ENCODE data around the gene CELF5. TPM values are rescaled to one million over a fixed set of nuclear protein-coding genes. Genes with fewer than 3 reads are reported as not detected.
A peak's percentile ranks its signal among the peaks of the same experiment; 100 is the strongest.
"Not testable (repeated sequence)": the region's sequence is repeated elsewhere in the genome, so short reads cannot be mapped to it uniquely, and the experiment has no call there.

CELF5 gene
- total RNA-seq, 4 donors from 2014 or later = not detected

GRCh38 chr19:3298853-3299449 lies 74.5 kb downstream of the CELF5 start:
- Histone ChIP-seq H3K4me1 (no peaks in the 10 kb centered on the region), H3K9me3 (peaks cover 0 to 8% (median 0%) of the 10 kb centered on the region in 3 donors), H3K36me3 (no peaks in the 10 kb centered on the region), H3K27me3 (peaks cover 93% of the 10 kb centered on the region), H3K27ac (no peak overlapping the region), H3K4me3 (no peak overlapping the region)
- ATAC-seq = no peak
- TF ChIP-seq POLR2AphosphoS5 (IDR thresholded peaks at IDR 0.05) = no peak
- no peak for TF ChIP-seq EP300 (IDR thresholded peaks at IDR 0.05)
- no peak for TF ChIP-seq POLR2A (IDR thresholded peaks at IDR 0.05)
- TF ChIP-seq CTCF (IDR thresholded peaks at IDR 0.05) = no peak
- 75 to 80% methylated on average over 5 to 6 of the region's 6 CpGs for WGBS, 2 donors (ENCODE audit: low coverage in 1 of 2)

- 51 to 77% methylated on average over 2 to 7 of the region's 8 CpGs for WGBS, 2 donors (ENCODE audit: low coverage in 1 of 2)
- not testable (repeated sequence) for ATAC-seq, H3K27ac ChIP-seq, H3K9me3 ChIP-seq, H3K36me3 ChIP-seq, H3K4me3 ChIP-seq
- H3K4me1 ChIP-seq = peaks cover 0 to 13% (median 4%) of the 10 kb centered on the region in 3 donors
- peaks cover 85% of the 10 kb centered on the region for H3K27me3 ChIP-seq
These were observed 76.1 kb downstream of the CELF5 start for GRCh38 chr19:3300566-3300965.

GRCh38 chr19:3302755-3303154 lies 78.3 kb downstream of the CELF5 start:
- Histone ChIP-seq H3K9me3 (peaks cover 0 to 8% (median 0%) of the 10 kb centered on the region in 3 donors), H3K36me3 (no peaks in the 10 kb centered on the region), H3K4me3 (no peak overlapping the region), H3K27me3 (peaks cover 83% of the 10 kb centered on the region), H3K27ac (no peak overlapping the region), H3K4me1 (peaks cover 0 to 13% (median 4%) of the 10 kb centered on the region in 3 donors)
- WGBS, 2 donors (ENCODE audit: low coverage in 1 of 2) = 20 to 78% methylated on average over 1 to 2 of the region's 3 CpGs
- no peak for ATAC-seq
- TF ChIP-seq POLR2AphosphoS5 (IDR thresholded peaks at IDR 0.05) (no peak), EP300 (IDR thresholded peaks at IDR 0.05) (no peak), CTCF (IDR thresholded peaks at IDR 0.05) (no peak), POLR2A (IDR thresholded peaks at IDR 0.05) (no peak)

- TF ChIP-seq EP300 (IDR thresholded peaks at IDR 0.05) (no peak), CTCF (IDR thresholded peaks at IDR 0.05) (peak in 3 of 4 experiments; percentile 90 to 97 (median 90)), POLR2AphosphoS5 (IDR thresholded peaks at IDR 0.05) (peak; percentile 40), POLR2A (IDR thresholded peaks at IDR 0.05) (no peak)
- H3K4me3 ChIP-seq = no peak overlapping the region
- no peak overlapping the region for H3K27ac ChIP-seq
- H3K4me1 ChIP-seq = peaks cover 0 to 13% (median 4%) of the 10 kb centered on the region in 3 donors
- H3K36me3 ChIP-seq = no peaks in the 10 kb centered on the region
- WGBS, 2 donors (ENCODE audit: low coverage in 1 of 2) = 0 to 14% methylated on average over 6 to 7 of the region's 22 CpGs
- H3K9me3 ChIP-seq = peaks cover 0 to 8% (median 0%) of the 10 kb centered on the region in 3 donors
- peaks cover 84% of the 10 kb centered on the region for H3K27me3 ChIP-seq
- peak; percentile 62 for ATAC-seq
These were observed 80.5 kb downstream of the CELF5 start for GRCh38 chr19:3304871-3305423.

- Histone ChIP-seq H3K27ac (no peak overlapping the region), H3K4me1 (peaks cover 0 to 8% (median 4%) of the 10 kb centered on the region in 3 donors), H3K9me3 (no peaks in the 10 kb centered on the region), H3K27me3 (peaks cover 80% of the 10 kb centered on the region), H3K4me3 (no peak overlapping the region), H3K36me3 (no peaks in the 10 kb centered on the region)
- no peak for ATAC-seq
- no peak for TF ChIP-seq CTCF (IDR thresholded peaks at IDR 0.05)
- TF ChIP-seq EP300 (IDR thresholded peaks at IDR 0.05) = no peak
- no peak for TF ChIP-seq POLR2AphosphoS5 (IDR thresholded peaks at IDR 0.05)
- TF ChIP-seq POLR2A (IDR thresholded peaks at IDR 0.05) = no peak
- WGBS, 2 donors (ENCODE audit: low coverage in 1 of 2) = 50 to 56% methylated on average over 1 of the region's 1 CpG
These were observed 85.3 kb downstream of the CELF5 start for GRCh38 chr19:3309724-3310123.
